ENCODE measurements around the gene CLDN16.

CLDN16 gene

DNA sequence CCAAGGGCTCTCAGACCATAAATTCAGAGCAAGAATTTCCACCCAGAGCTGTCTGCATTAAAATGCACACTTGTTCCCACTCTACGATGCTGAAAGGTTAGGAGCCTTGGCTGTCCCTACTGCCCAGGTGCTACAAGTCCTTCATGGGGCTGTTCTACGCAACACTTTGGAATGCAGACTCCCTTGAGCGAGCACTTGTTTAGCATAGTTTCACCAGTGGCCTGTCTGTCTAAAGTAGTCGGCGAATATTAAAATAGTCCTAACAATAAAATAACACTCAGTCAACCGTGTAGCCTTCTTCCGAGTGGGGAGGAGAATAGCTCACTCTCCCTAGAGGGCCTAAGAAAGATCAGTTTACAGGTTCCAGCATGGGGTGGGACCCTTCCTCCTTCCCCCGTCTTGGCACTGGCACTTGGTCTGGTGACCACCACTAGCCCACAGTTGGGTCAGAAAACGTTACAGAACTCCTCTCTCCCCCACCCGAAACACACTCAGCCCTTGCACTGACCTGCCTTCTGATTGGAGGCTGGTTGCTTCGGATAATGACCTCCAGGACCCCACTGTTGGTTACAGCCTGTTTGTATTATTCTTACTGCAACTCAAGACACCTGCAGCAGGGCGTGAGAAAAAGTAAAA lies at the start of gene CLDN16:
Gene CLDN16 (plus strand): TSS at position 586 of the 636 bp plus-strand sequence. CDS start 167 bp downstream, outside the sequence.
- TF ChIP-seq, protein P1, sequence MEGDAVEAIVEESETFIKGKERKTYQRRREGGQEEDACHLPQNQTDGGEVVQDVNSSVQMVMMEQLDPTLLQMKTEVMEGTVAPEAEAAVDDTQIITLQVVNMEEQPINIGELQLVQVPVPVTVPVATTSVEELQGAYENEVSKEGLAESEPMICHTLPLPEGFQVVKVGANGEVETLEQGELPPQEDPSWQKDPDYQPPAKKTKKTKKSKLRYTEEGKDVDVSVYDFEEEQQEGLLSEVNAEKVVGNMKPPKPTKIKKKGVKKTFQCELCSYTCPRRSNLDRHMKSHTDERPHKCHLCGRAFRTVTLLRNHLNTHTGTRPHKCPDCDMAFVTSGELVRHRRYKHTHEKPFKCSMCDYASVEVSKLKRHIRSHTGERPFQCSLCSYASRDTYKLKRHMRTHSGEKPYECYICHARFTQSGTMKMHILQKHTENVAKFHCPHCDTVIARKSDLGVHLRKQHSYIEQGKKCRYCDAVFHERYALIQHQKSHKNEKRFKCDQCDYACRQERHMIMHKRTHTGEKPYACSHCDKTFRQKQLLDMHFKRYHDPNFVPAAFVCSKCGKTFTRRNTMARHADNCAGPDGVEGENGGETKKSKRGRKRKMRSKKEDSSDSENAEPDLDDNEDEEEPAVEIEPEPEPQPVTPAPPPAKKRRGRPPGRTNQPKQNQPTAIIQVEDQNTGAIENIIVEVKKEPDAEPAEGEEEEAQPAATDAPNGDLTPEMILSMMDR (conservative IDR thresholded peaks at IDR 0.05; ENCODE audit: low read depth) = no peak
- CTCF ChIA-PET = interaction anchor here (0.6 to 1.0 kb wide), 2 partner anchors 31 to 309 kb away, joined by 3 to 5 read pairs; no protein-coding TSS in a partner anchor
- no peak for DNase-seq (ENCODE audit: low spot score)
- POLR2A ChIA-PET (ENCODE audit: low non-redundant PET) = no interaction called here
- peak within 1 kb of the TSS; percentile 23 for H3K27ac ChIP-seq

GRCh38 chr3:190338717-190339116 lies 49.2 kb upstream of the CLDN16 start:
- ChIA-PET POLR2A (ENCODE audit: low non-redundant PET) (no interaction called here), CTCF (interaction anchor here (0.6 to 1.4 kb wide), 5 partner anchors 44 to 1557 kb away, joined by 3 to 4 read pairs (median 4); no protein-coding TSS in a partner anchor)
- DNase-seq (ENCODE audit: low spot score) = peak; percentile 41
- no peak overlapping the region for H3K27ac ChIP-seq
- TF ChIP-seq, protein P1 (conservative IDR thresholded peaks at IDR 0.05; ENCODE audit: low read depth) = no peak

DNA sequence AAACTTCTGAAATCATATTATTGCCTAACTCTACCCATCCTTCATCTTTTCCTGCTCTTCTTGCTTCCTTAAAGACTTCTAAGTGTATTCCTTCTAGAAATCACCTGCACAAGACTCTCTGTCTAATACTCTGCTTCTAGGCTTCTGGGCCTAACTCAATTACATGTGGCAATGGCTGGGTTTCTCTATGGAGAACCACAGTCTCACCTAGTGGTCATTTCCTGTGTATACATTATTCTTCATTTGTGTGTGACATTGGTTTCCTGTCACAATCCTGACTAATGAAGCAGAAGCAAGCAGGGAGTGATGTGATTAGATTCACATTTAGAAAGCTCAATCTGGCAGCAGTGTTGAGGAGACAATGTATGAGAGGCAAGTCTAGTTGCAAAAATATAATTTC lies 48.8 kb upstream of the CLDN16 start:
- ChIA-PET POLR2A (ENCODE audit: low non-redundant PET) (no interaction called here), CTCF (interaction anchor here (0.6 to 1.4 kb wide), 5 partner anchors 44 to 1556 kb away, joined by 3 to 4 read pairs (median 4); no protein-coding TSS in a partner anchor)
- H3K27ac ChIP-seq = no peak overlapping the region
- no peak for DNase-seq (ENCODE audit: low spot score)
- TF ChIP-seq, protein P1 (conservative IDR thresholded peaks at IDR 0.05; ENCODE audit: low read depth) = no peak

GRCh38 chr3:190340071-190340470 lies 47.9 kb upstream of the CLDN16 start:
- DNase-seq (ENCODE audit: low spot score) = no peak
- POLR2A ChIA-PET (ENCODE audit: low non-redundant PET) = no interaction called here
- no peak overlapping the region for H3K27ac ChIP-seq
- TF ChIP-seq, protein P1 (conservative IDR thresholded peaks at IDR 0.05; ENCODE audit: low read depth) = no peak
- CTCF ChIA-PET = no interaction called here

- ChIA-PET CTCF (interaction anchor here (0.5 to 0.7 kb wide), 2 partner anchors 1114 to 1616 kb away, joined by 3 to 4 read pairs; no protein-coding TSS in a partner anchor), POLR2A (ENCODE audit: low non-redundant PET) (no interaction called here)
- H3K27ac ChIP-seq = no peak overlapping the region
- TF ChIP-seq, protein P1 (conservative IDR thresholded peaks at IDR 0.05; ENCODE audit: low read depth) = no peak
- DNase-seq (ENCODE audit: low spot score) = peak; percentile 73
Measured at GRCh38 chr3:190345027-190345821, 42.7 kb upstream of the CLDN16 start.

GRCh38 chr3:190345878-190346277 lies 42.1 kb upstream of the CLDN16 start:
- ChIA-PET CTCF (no interaction called here), POLR2A (ENCODE audit: low non-redundant PET) (no interaction called here)
- no peak overlapping the region for H3K27ac ChIP-seq
- DNase-seq (ENCODE audit: low spot score) = no peak
- TF ChIP-seq, protein P1 (conservative IDR thresholded peaks at IDR 0.05; ENCODE audit: low read depth) = no peak
